Kasumi-1 (cell line): Measurements from ENCODE around the gene CDH4.
A peak's percentile ranks its signal among the peaks of the same experiment; 100 is the strongest.

Source experiments
- DNase-seq, 2 experiments: peaks; one replicate each; lab custom pipeline; 2025; lab: John Stamatoyannopoulos, UW

CDH4 gene

DNA sequence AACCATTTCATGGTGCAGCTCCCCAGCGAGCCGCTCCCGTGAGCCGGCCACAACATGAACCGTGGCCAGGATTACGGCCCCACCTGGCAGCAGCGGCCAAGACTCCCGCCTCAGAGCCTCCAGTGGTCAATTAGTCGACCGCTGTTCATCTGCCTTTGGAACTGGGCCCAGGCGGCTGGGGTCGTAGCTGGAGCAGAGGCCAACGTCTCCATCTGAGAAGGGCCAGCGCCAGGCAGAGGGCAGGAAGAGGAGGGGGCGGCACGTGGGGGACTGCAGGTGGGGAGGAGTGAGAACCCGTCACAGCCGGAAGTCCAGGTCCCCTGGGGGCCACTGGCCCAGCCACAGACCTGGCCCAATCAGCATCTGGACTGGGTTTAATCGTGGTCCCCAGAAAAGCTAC, 629.4 kb downstream of the CDH4 start:
- no peak for DNase-seq

GRCh38 chr20:61881861-61882260, 629.8 kb downstream of the CDH4 start:
- no peak for DNase-seq

DNA sequence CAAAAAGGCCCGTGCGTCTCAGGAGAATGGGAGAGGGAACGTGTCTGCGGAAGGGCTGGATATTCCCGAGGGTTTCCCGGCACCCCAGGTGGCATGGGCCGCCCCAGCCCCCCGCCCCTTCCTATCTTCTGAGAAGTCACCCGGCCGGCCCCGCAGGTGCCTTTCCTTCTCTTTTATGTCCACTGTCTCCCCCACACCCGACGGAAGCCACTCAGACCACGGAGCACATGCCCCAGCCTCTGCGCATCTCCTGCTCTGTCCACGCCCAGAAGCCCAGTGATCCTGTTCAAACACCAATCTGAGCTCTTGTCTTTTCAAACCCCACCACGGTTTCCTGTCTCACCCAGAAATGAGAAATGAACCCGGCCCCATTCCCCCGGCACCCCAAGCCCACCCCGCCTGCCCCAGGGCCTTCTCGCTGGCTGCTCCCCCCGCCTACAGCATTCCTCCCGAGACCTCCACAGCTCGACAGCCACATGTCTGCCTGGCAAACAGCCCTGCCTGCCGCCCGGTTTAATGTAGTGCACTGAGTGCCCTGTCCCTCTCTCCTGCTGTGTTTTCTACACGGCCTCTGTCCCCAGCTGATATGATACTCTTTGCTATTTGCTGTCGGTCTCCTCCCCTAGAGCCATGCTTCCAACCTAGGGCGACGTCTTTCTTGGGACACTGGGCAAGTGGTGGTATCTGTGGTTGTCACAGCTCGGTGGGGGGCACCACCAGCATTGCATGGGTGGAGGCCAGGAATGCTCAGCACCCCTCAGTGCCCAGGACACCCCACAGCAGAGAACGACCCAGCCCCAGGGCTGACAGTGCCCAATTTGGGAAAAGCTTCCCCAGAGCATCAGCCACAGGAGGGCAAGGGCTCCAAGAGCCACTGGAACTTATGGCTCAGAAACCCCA, 630.9 kb downstream of the CDH4 start:
- DNase-seq = no peak

DNA sequence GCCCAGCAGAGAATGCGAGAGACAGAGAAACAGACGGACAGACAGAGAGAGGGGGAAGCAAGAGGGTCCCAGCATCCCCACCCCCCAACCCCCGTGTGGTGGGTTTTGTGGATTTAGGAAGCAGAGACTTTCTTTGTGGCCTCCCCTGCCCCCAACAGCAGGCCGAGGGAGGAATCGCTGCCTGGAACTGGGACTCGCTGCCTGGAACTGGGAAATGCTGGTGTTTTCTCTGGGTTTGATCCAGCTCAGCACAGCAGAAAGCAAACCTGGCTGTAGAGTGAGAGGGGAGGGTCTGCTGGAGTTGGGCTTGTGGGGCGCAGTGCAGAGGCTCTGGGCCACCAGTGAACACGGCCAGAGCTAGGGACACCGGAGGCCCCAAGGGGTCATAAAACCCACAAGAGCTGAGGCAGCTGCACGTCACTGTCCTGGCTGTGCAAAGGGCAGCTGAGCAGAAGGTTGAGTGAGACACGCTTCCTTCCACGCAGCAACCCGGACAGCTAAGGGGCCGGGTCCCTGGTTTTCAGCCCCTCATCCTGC, 631.9 kb downstream of the CDH4 start:
- no peak for DNase-seq

GRCh38 chr20:61884571-61885389, 632.7 kb downstream of the CDH4 start:
- no peak for DNase-seq

DNA sequence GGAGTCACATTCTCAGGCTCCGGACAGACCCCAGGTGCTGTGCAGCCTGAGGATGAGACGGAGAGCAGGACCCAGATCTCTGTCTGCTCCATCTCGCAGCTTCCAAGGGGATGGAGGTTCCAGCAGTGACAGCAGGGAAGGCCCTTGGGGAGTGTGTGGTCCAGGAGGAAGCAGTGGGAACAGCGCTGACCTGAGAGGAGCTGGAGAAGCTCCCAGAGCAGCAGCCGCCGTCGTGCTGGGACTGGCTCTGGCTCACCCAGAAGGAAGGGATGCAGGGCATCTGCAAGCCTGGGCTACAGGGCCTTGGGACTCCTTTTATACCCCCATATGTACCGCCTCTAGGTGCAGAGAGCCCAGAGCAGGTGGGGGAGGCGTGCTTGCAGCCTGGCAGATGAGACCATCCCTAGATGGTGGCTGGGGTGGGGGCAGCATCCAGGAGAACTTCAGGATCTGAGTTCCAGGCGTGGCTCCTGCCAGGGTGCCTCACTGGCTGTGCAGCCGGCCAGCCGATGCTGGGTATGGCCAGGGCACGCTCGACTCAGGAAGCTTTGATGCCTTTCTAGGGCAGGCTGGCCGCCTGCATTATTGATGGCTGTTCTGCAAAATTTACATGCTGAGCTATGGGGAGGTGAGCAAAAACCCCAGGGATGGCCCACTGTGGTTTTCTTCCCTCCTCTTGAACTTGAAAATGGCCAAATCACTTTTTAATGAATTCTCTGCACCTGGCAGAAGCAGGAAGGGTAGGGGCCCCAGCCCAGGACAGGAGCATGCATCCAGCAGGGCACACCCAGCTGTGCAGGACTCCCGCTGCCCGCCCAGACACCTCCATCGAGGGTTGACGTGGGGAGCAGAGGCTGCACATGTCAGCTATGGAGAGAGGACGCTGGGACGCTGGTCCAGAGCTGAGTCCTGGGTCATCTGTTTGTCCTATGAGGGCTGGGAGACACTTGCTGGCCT, 634.0 kb downstream of the CDH4 start:
- no peak for DNase-seq

GRCh38 chr20:61886721-61887595, 634.9 kb downstream of the CDH4 start:
- peak; percentile 33 to 50 for DNase-seq

GRCh38 chr20:61887596-61888093, 635.6 kb downstream of the CDH4 start:
- no peak for DNase-seq

DNA sequence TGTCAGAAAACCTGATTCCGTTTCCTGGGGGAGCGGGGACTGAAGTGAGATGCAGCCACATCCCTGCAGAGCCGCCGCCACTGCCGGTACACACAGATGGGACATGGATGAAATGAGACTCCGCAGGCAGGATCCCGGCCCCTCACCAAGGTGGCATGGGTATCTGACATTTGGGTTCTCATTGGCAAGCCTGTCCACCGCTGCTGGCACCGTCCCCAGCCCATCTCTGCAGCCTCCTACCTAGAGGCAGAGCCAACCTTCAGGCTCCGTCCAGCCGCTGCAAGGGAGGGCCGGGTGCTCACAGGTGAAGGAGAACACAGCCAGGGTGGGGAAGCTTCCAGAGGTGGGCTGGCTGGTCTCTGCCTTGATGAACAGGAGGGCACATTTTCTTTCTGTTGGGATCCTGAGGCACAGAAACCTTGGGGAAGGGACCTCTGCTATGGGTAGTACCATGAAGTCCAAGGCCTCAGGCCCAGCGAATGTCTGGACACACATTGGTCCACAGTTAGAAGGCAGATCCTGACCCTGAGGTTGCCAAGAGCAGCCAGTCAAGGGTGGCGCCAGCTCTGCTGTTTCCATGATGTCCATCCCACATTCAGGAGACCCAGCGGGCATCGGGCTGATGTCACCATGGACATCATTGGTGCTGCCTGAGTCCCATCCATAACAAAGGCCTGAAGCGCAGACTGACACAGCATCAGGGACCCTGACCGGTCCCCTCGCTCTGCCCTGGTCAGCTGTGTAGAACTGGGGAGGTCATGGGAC, 636.2 kb downstream of the CDH4 start:
- no peak for DNase-seq

GRCh38 chr20:61889659-61890058, 637.6 kb downstream of the CDH4 start:
- DNase-seq = no peak

- DNase-seq = no peak
These were observed 638.1 kb downstream of the CDH4 start for GRCh38 chr20:61890210-61890609.

GRCh38 chr20:61891476-61891875, 639.4 kb downstream of the CDH4 start:
- DNase-seq = no peak

- DNase-seq = no peak
These were observed 640.0 kb downstream of the CDH4 start for GRCh38 chr20:61891916-61892649.

DNA sequence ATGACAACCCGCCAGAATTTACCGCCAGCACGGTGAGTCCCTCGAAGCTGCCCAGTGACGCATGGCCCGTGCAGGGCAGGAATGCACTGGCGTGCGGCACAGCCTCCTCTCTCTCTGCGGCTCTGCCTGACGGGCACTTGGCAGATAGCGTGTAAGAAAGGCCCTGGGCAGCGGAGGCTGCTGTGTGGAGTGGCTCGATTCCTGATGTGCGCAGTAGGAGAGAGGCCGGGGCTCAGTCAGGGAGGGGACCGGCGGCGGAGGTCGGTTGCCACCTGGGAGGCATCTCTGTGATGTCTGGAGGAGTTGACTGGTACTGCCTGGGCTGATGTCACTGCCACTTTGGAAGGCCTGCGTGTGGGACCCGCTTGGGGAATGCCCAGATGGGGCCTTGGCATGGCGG, 643.0 kb downstream of the CDH4 start:
- no peak for DNase-seq

DNA sequence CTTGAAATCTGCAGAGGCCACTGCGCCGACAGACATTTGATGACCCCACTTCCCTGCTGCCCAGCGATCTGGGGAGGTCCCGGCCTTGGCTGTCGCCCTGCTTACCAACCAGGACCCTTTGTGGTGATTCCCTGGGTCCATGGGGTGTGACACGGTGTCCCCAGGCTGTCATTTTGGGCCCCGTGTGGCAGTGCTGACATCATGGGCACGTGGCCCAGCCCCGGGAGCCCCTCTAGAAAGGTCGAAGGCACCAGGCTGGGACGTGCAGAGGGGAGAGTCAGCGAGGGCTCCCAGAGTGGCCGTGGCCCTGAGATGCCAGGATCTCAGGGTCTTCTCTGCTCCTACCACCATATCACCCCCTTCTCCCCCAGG, 643.6 kb downstream of the CDH4 start:
- no peak for DNase-seq

- peak in 1 of 2 experiments; percentile 65 for DNase-seq
These were observed 644.2 kb downstream of the CDH4 start for GRCh38 chr20:61896058-61896961.

DNA sequence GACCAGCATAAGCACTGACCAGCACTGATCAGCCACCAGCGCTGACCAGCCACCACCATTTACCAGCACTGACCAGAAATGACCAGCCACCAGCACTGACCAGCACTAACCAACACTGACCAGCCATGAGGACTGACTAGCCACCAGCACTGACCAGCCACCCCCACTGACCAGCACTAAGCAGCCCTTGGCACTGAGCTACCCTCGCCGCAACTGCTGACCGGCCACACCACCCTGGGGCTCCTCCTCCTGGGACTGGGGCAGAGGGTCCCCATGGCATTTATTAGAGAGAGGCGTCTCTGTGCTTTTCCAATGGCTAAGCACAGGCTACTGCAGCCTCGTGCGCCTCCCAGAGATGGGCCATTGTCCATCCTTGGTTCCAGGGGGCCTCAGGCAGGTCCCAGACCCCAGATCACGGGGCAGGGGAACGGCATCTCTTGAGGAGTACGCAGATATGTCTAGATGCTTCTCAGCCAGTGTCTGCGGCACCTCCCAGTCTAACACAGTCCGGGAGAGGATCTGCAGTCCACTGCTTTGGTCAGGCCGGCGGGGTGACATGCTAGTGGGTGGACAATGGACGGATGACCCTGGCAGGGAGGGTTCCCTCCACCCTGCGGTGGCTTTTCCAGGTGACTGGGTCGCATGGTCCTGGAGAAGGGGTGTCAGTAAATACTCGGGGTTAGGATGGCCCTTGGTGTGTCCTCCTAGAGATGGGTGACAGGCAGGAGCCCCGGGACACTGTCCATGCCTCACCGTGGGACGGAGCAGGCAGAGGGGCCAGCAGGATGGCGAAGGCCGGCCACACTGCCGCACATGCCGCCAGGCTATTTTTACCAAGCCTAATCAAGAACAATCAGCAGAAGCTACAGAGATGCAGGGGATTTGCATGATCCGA, 645.6 kb downstream of the CDH4 start:
- no peak for DNase-seq
